Activated T-cell treated with anti-CD3 and anti-CD28 coated beads, Interleukin-2, amount 50 U/mL, for 1 hour (primary cell): ENCODE measurements around the gene PTPRN2.
A peak's percentile ranks its signal among the peaks of the same experiment; 100 is the strongest.

Source experiments
- DNase-seq: peaks from one replicate; pipeline ENCODE4 v3.0.0-alpha.2; 2020

Gene PTPRN2

GRCh38 chr7:157863906-157864810, 723.5 kb downstream of the PTPRN2 start:
- DNase-seq = no peak

GRCh38 chr7:157863176-157863575, 724.4 kb downstream of the PTPRN2 start:
- DNase-seq = no peak

- DNase-seq = no peak
Measured at GRCh38 chr7:157862731-157863130, 724.9 kb downstream of the PTPRN2 start.

- DNase-seq = no peak
Measured at GRCh38 chr7:157861551-157861950, 726.1 kb downstream of the PTPRN2 start.

DNA sequence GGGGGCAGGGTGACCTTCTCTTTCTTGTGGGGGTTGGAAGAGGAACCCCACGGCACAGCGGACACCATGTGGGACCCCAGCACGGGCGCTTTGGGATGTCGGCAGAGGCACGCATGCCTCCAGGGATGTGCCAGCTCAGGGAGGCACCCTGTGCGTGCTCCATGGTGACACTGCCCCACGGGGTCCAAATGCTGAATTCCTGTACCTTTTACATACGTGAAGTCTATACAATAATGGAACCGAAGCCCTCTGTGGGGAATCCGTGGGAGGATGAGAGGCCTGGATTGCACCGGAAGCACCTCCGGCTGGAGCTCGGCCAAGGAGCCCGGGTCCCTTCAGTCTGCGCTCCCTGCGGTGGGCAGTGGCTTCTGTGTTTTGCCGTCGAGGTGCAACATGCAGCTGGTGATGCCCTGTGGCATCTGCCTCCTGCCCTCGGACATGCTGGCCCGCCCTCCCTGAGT, 726.6 kb downstream of the PTPRN2 start:
- no peak for DNase-seq

GRCh38 chr7:157860406-157860805, 727.2 kb downstream of the PTPRN2 start:
- no peak for DNase-seq

GRCh38 chr7:157859915-157860314, 727.7 kb downstream of the PTPRN2 start:
- DNase-seq = no peak

DNA sequence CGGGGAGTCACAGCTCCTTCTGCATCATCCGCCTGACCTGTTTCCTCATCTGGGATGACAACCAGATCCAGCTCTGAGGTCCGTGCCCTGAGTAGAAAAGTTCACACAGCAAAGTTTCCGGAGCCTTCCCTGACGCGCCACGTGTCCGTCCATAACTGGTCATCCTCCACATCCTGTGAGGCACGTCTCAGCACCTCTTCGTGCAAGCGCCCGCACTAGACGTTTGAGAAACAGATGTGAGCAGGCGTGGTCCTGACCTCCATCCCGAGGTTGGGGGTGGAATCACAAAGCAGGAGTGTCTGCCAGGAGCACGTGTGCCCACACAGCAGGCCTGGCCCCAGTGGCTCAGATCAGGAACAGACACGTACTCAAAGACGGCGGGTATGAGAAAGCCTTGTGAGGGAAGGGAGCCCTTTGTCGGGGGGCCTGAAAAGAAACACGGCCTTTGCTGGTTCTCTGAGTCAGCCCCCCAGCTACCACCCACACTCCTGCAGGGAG, 730.0 kb downstream of the PTPRN2 start:
- no peak for DNase-seq

DNA sequence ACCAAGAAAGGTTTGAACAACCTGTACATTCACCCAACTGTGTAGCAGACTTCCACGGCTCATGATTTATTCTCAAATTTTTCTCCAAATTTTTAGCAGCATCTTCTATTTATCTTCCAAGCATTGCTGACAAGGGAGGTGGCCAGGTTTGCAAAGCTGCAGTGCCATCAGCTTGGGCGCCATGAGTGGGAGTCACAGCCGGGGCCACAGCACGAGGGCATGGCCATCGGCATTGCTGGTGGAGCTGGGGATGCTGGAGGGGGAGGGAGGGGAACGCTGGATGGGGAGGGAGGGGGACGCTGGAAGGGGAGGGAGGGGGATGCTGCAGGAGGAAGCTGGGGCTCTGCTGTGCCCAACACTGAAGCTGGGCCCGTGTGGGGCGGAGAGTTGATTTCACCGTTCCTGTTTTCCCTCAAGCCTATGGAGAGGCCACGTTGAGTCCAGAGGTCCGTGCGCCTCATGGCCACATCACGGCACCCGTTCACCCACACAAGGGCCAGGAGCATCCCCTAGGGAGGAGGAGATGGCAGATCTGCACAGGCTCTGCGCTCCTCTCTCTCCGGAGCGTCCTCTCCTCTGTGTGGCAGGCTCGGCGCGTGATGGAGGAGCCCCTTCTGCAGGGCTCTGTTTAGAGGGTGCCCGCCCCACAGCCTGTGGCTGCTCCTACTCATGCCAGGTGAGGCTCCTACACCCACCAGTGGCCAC, 730.6 kb downstream of the PTPRN2 start:
- DNase-seq = no peak

GRCh38 chr7:157855452-157856213, 732.0 kb downstream of the PTPRN2 start:
- DNase-seq = no peak

DNA sequence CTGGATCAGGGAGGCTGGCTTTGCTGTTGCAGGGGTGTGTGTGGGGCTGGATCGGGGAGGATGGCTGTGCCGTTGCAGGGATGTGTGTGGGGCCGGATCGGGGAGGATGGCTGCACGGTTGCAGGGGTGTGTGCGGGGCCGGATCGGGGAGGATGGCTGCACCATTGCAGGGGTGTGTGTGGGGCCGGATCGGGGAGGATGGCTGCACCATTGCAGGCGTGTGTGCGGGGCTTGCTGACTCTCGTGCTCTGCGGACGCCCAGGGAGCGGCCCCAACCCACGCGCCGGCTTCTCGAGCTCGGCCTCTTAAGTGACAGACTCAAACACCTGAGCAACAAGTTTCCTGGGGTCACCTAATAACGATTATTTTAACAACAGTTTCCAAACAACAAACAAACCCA, 732.6 kb downstream of the PTPRN2 start:
- DNase-seq = no peak

- DNase-seq = no peak
Measured at GRCh38 chr7:157854066-157854891, 733.3 kb downstream of the PTPRN2 start.

GRCh38 chr7:157853789-157854065, 733.9 kb downstream of the PTPRN2 start:
- no peak for DNase-seq

GRCh38 chr7:157853076-157853788, 734.4 kb downstream of the PTPRN2 start:
- no peak for DNase-seq

GRCh38 chr7:157851501-157852067, 736.0 kb downstream of the PTPRN2 start:
- peak; percentile 65 for DNase-seq

DNA sequence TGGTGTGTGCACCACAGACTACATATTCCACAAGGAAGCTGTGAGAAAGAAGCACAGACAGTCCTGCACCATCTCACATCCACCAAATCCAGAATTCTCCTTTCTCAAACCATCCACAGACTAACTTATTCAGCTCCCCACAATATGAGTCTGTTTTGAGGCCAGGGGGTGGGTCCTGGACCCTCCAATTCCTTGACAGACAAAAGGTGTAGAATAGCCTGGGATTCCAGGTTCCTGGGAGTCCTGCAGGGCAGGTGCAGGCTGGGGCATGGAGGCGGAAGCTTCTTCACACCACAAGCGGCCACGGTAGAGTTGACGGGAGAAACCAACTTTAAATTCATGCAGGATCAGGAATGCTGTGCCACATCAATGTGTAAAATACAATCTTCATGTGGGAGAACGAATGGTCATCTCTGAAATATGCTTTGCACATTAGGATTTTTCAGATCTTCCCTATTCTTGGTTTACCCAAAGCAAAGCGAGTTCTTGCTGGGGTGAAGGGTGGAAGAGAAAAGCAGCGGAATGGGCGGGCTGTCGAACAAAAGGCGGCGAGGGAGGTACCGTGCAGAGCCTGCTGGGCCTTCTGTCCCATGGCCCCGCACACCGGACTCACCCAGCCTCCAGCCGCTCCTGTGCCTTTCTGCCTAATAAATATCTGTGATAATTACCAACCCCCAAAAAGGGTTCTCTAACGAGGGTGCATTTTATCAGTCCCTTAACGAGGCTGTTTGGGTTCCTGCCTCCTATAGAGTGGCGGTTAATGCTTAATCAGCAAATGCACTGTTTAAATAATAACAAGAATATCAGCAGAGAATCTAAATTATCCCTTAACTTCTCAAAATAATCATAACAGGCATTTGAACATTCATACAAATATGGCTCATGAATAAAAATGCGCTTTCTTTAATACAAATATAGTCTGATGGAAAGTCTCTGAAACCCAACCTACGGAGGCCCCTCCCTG, 736.9 kb downstream of the PTPRN2 start:
- no peak for DNase-seq

DNA sequence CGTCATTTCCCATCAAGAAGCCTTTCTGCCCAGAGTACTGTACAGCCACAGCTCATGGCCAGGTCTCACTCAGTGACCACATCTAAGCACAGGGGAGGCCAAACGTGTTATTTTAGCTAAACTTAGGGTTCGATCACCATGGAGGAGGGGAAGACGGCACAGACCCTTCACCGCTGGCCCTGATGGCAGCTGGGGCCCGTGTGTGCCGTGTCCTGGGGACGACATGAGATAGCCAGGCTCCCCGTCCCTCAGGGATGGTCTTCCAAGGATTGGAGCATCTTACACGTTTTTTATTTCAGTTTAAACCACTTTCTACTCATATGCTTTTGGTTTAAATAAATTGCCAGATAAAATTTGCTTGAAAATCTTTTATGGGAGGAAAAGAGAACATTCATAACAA, 737.9 kb downstream of the PTPRN2 start:
- no peak for DNase-seq

- DNase-seq = no peak
Measured at GRCh38 chr7:157849341-157849596, 738.4 kb downstream of the PTPRN2 start.

DNA sequence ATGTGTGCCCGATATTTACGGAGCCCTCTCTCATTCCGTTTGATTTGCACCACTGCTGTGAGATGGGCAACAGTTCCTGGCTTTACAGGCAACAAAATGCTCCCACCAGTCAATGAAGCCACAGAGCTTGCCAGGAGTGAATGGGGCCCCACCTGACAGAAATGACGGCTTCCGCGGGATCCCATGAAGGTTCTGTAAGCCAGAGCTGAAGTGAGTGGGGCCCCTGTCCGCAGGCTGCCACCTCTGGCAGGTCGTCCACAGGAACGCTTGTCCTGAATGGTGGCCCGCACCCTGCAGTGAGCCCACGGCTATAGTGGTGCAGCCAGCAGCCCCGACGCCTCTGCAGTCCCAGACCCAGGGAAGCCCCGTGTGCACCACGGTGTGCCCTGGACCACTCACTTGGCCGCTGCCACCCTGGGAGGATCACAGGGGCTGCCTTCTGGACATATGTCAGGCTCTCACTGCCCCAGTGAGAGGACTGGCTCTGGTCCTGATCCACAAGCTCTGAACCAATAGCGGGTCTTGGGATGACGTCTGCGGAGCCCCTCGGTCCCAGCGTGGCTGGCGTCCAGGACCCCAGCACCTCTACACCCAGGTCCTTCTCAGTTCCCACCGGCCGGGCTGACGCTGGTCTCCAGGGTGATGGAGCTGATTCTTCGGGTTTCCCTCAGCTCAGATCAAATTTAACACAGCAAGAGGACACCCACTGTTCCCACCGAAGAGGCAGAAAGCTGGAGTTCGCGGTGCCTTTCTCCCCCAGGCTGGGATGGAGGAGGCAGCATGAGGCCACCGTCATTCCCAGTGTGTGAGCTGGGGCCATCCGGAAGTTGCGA, 738.9 kb downstream of the PTPRN2 start:
- DNase-seq = no peak
